ENCODE results near the gene USP30.
"Not testable (repeated sequence)": the region's sequence is repeated elsewhere in the genome, so short reads cannot be mapped to it uniquely, and the experiment has no call there.

The USP30 gene

GRCh38 chr12:109052097-109052413 is 321 bp upstream of the USP30 start:
- H3K27ac ChIP-seq: peak overlapping the region; percentile 77
- TF ChIP-seq CTCF (conservative IDR thresholded peaks at IDR 0.05; ENCODE audit: low read depth): no peak
- POLR2A ChIA-PET (ENCODE audit: low non-redundant PET): no interaction called here
- DNase-seq (ENCODE audit: low spot score): no peak
- CTCF ChIA-PET: interaction anchor here (0.5 kb wide), 1 partner anchor 23 kb away, joined by 3 read pairs; no protein-coding TSS in a partner anchor

GRCh38 chr12:109053382-109054123 is 1.2 kb downstream of the USP30 start:
- CTCF ChIA-PET: interaction anchor here (0.7 to 0.9 kb wide), 2 partner anchors 261 to 375 kb away, joined by 3 to 4 read pairs; no protein-coding TSS in a partner anchor
- POLR2A ChIA-PET (ENCODE audit: low non-redundant PET): no interaction called here
- DNase-seq (ENCODE audit: low spot score): peak; percentile 2
- peak overlapping the region; percentile 77 for H3K27ac ChIP-seq
- TF ChIP-seq CTCF (conservative IDR thresholded peaks at IDR 0.05; ENCODE audit: low read depth): no peak

- POLR2A ChIA-PET (ENCODE audit: low non-redundant PET); CTCF ChIA-PET; H3K27ac ChIP-seq; DNase-seq (ENCODE audit: low spot score): not testable (repeated sequence)
Measured at GRCh38 chr12:109054124-109054513, 1.7 kb downstream of the USP30 start.

- POLR2A ChIA-PET (ENCODE audit: low non-redundant PET): no interaction called here
- no peak overlapping the region for H3K27ac ChIP-seq
- CTCF ChIA-PET: no interaction called here
- DNase-seq (ENCODE audit: low spot score): no peak
- TF ChIP-seq CTCF (conservative IDR thresholded peaks at IDR 0.05; ENCODE audit: low read depth): no peak
Measured at GRCh38 chr12:109054520-109054919, 2.1 kb downstream of the USP30 start.

- ChIA-PET POLR2A (ENCODE audit: low non-redundant PET) (no interaction called here), CTCF (interaction anchor here (0.8 kb wide), 1 partner anchor 14 kb away, joined by 5 read pairs; no protein-coding TSS in a partner anchor)
- DNase-seq (ENCODE audit: low spot score): no peak
- no peak overlapping the region for H3K27ac ChIP-seq
- TF ChIP-seq CTCF (conservative IDR thresholded peaks at IDR 0.05; ENCODE audit: low read depth): no peak
Measured at GRCh38 chr12:109056891-109057290, 4.5 kb downstream of the USP30 start.

- CTCF ChIA-PET: interaction anchor here (0.8 kb wide), 1 partner anchor 13 kb away, joined by 5 read pairs; no protein-coding TSS in a partner anchor
Measured at GRCh38 chr12:109057376-109057775, 5.0 kb downstream of the USP30 start.

More at GRCh38 chr12:109057376-109057775, 5.0 kb downstream of the USP30 start:
- no peak for TF ChIP-seq CTCF (conservative IDR thresholded peaks at IDR 0.05; ENCODE audit: low read depth)
- H3K27ac ChIP-seq: no peak overlapping the region
- DNase-seq (ENCODE audit: low spot score): no peak
- POLR2A ChIA-PET (ENCODE audit: low non-redundant PET): no interaction called here

All from RWPE1 (cell line).